Measurements from ENCODE around the gene XAGE1A.
"Not testable (repeated sequence)": the region's sequence is repeated elsewhere in the genome, so short reads cannot be mapped to it uniquely, and the experiment has no call there.

Gene XAGE1A

GRCh38 chrX:52507331-52507730 is 11.7 kb downstream of the XAGE1A start:
- no peak for ATAC-seq (ENCODE audit: insufficient read depth, low read depth)
- no peaks in the 10 kb centered on the region for H3K27me3 ChIP-seq (ENCODE audit: insufficient read depth, low read length, poor library complexity)

GRCh38 chrX:52509916-52510315 is 14.3 kb downstream of the XAGE1A start:
- Histone ChIP-seq H2AFZ (ENCODE audit: low read depth, low read length) (no peak overlapping the region), H3K4me3 (ENCODE audit: low read depth in 1 of 2, low read length in 2 of 2) (no peak overlapping the region), H3K4me1 (ENCODE audit: insufficient read depth, low read length) (no peaks in the 10 kb centered on the region), H3K9ac (ENCODE audit: low read depth, low read length) (no peak overlapping the region), H3K4me2 (ENCODE audit: insufficient read depth, low read length) (no peak overlapping the region), H4K20me1 (ENCODE audit: insufficient read depth, low read length) (no peaks in the 10 kb centered on the region), H3K9me3 (ENCODE audit: insufficient read depth, low read length, severe bottlenecking) (no peaks in the 10 kb centered on the region), H3K27me3 (ENCODE audit: insufficient read depth, low read length, poor library complexity) (no peaks in the 10 kb centered on the region), H3K27ac (ENCODE audit: low read length) (no peak overlapping the region), H3K79me2 (ENCODE audit: insufficient read depth, low read length) (no peaks in the 10 kb centered on the region), H3K36me3 (ENCODE audit: insufficient read depth, low read length) (no peaks in the 10 kb centered on the region)
- DNase-seq = no peak
- TF ChIP-seq EZH2 (IDR thresholded peaks at IDR 0.05; ENCODE audit: borderline replicate concordance, low read depth, low read length, severe bottlenecking) (no peak), CTCF (IDR thresholded peaks at IDR 0.05; ENCODE audit: borderline replicate concordance, extremely low read depth, low read length, poor library complexity, severe bottlenecking) (no peak)
- ATAC-seq (ENCODE audit: insufficient read depth, low read depth) = no peak

More at GRCh38 chrX:52507331-52507730, 11.7 kb downstream of the XAGE1A start:
- Histone ChIP-seq H3K79me2 (ENCODE audit: insufficient read depth, low read length) (no peaks in the 10 kb centered on the region), H2AFZ (ENCODE audit: low read depth, low read length) (no peak overlapping the region), H3K4me3 (ENCODE audit: low read depth in 1 of 2, low read length in 2 of 2) (no peak overlapping the region), H3K9ac (ENCODE audit: low read depth, low read length) (no peak overlapping the region), H3K36me3 (ENCODE audit: insufficient read depth, low read length) (no peaks in the 10 kb centered on the region), H3K4me2 (ENCODE audit: insufficient read depth, low read length) (no peak overlapping the region), H4K20me1 (ENCODE audit: insufficient read depth, low read length) (no peaks in the 10 kb centered on the region), H3K9me3 (ENCODE audit: insufficient read depth, low read length, severe bottlenecking) (no peaks in the 10 kb centered on the region), H3K4me1 (ENCODE audit: insufficient read depth, low read length) (no peaks in the 10 kb centered on the region), H3K27ac (ENCODE audit: low read length) (no peak overlapping the region)
- DNase-seq = no peak
- TF ChIP-seq CTCF (IDR thresholded peaks at IDR 0.05; ENCODE audit: borderline replicate concordance, extremely low read depth, low read length, poor library complexity, severe bottlenecking) = no peak
- TF ChIP-seq EZH2 (IDR thresholded peaks at IDR 0.05; ENCODE audit: borderline replicate concordance, low read depth, low read length, severe bottlenecking) = no peak

GRCh38 chrX:52511126-52511525 is 15.5 kb downstream of the XAGE1A start:
- H2AFZ ChIP-seq (ENCODE audit: low read depth, low read length); DNase-seq; H3K9me3 ChIP-seq (ENCODE audit: insufficient read depth, low read length, severe bottlenecking); H3K27me3 ChIP-seq (ENCODE audit: insufficient read depth, low read length, poor library complexity); H3K4me1 ChIP-seq (ENCODE audit: insufficient read depth, low read length); H3K4me3 ChIP-seq (ENCODE audit: low read depth in 1 of 2, low read length in 2 of 2); H3K4me2 ChIP-seq (ENCODE audit: insufficient read depth, low read length); H3K79me2 ChIP-seq (ENCODE audit: insufficient read depth, low read length); ATAC-seq (ENCODE audit: insufficient read depth, low read depth); H3K36me3 ChIP-seq (ENCODE audit: insufficient read depth, low read length); H3K27ac ChIP-seq (ENCODE audit: low read length); H3K9ac ChIP-seq (ENCODE audit: low read depth, low read length); H4K20me1 ChIP-seq (ENCODE audit: insufficient read depth, low read length): not testable (repeated sequence)

- H3K4me3 ChIP-seq (ENCODE audit: low read depth in 1 of 2, low read length in 2 of 2); DNase-seq; H3K9me3 ChIP-seq (ENCODE audit: insufficient read depth, low read length, severe bottlenecking); H3K9ac ChIP-seq (ENCODE audit: low read depth, low read length); H3K4me1 ChIP-seq (ENCODE audit: insufficient read depth, low read length); ATAC-seq (ENCODE audit: insufficient read depth, low read depth); H4K20me1 ChIP-seq (ENCODE audit: insufficient read depth, low read length); H2AFZ ChIP-seq (ENCODE audit: low read depth, low read length); H3K27me3 ChIP-seq (ENCODE audit: insufficient read depth, low read length, poor library complexity); H3K27ac ChIP-seq (ENCODE audit: low read length); H3K79me2 ChIP-seq (ENCODE audit: insufficient read depth, low read length); H3K4me2 ChIP-seq (ENCODE audit: insufficient read depth, low read length); H3K36me3 ChIP-seq (ENCODE audit: insufficient read depth, low read length): not testable (repeated sequence)
These were observed 20.7 kb downstream of the XAGE1A start for GRCh38 chrX:52516110-52516986.

GRCh38 chrX:52516987-52517325 is 21.3 kb downstream of the XAGE1A start, which contains the start of gene XAGE1B:
Gene XAGE1B (minus strand): TSS chrX:52517063. CDS start chrX:52515527, 1,536 bp downstream.
- H3K36me3 ChIP-seq (ENCODE audit: insufficient read depth, low read length); H3K79me2 ChIP-seq (ENCODE audit: insufficient read depth, low read length); H3K9me3 ChIP-seq (ENCODE audit: insufficient read depth, low read length, severe bottlenecking); H3K4me1 ChIP-seq (ENCODE audit: insufficient read depth, low read length); H3K4me3 ChIP-seq (ENCODE audit: low read depth in 1 of 2, low read length in 2 of 2); H4K20me1 ChIP-seq (ENCODE audit: insufficient read depth, low read length); DNase-seq; H3K27me3 ChIP-seq (ENCODE audit: insufficient read depth, low read length, poor library complexity); ATAC-seq (ENCODE audit: insufficient read depth, low read depth); H3K9ac ChIP-seq (ENCODE audit: low read depth, low read length); H3K27ac ChIP-seq (ENCODE audit: low read length); H3K4me2 ChIP-seq (ENCODE audit: insufficient read depth, low read length); H2AFZ ChIP-seq (ENCODE audit: low read depth, low read length): not testable (repeated sequence)

- not testable (repeated sequence) for H2AFZ ChIP-seq (ENCODE audit: low read depth, low read length); H3K36me3 ChIP-seq (ENCODE audit: insufficient read depth, low read length); H3K79me2 ChIP-seq (ENCODE audit: insufficient read depth, low read length); H4K20me1 ChIP-seq (ENCODE audit: insufficient read depth, low read length); H3K4me2 ChIP-seq (ENCODE audit: insufficient read depth, low read length); ATAC-seq (ENCODE audit: insufficient read depth, low read depth); H3K9me3 ChIP-seq (ENCODE audit: insufficient read depth, low read length, severe bottlenecking); H3K4me1 ChIP-seq (ENCODE audit: insufficient read depth, low read length); H3K9ac ChIP-seq (ENCODE audit: low read depth, low read length); H3K27ac ChIP-seq (ENCODE audit: low read length); H3K4me3 ChIP-seq (ENCODE audit: low read depth in 1 of 2, low read length in 2 of 2); H3K27me3 ChIP-seq (ENCODE audit: insufficient read depth, low read length, poor library complexity); DNase-seq
These were observed 45.4 kb downstream of the XAGE1A start for GRCh38 chrX:52541051-52541450.
